GM12872 (cell line): ENCODE results near the gene SNX7.

ENCODE experiments used
- CTCF ChIP-seq: IDR thresholded peaks from 3 replicates; pipeline ENCODE4 v1.5.1; 2011; ENCODE audit warnings: low read depth, mild to moderate bottlenecking, low read length, moderate library complexity; ENCODE audit not compliant: insufficient read depth

SNX7 gene

GRCh38 chr1:98677288-98677687, 15.8 kb downstream of the SNX7 start:
- TF ChIP-seq CTCF: no peak

GRCh38 chr1:98681812-98682211, 20.3 kb downstream of the SNX7 start:
- TF ChIP-seq CTCF: no peak

- no peak for TF ChIP-seq CTCF
These were observed 26.7 kb downstream of the SNX7 start for GRCh38 chr1:98688110-98688739.

- TF ChIP-seq CTCF: no peak
These were observed 29.1 kb downstream of the SNX7 start for GRCh38 chr1:98690576-98690975.

- TF ChIP-seq CTCF: no peak
These were observed 31.0 kb downstream of the SNX7 start for GRCh38 chr1:98692482-98692881.

GRCh38 chr1:98693385-98693784, 31.9 kb downstream of the SNX7 start:
- no peak for TF ChIP-seq CTCF

GRCh38 chr1:98696077-98696476, 34.6 kb downstream of the SNX7 start:
- TF ChIP-seq CTCF: no peak
